ENCODE measurements around the gene RPN2.

Gene RPN2

GRCh38 chr20:37220731-37221130 is 41.6 kb downstream of the RPN2 start:
- no peaks in the 10 kb centered on the region for H3K9me3 ChIP-seq (ENCODE audit: low read length)
- no peaks in the 10 kb centered on the region for H3K27me3 ChIP-seq (ENCODE audit: control insufficient read depth in 1 of 2, insufficient read depth in 2 of 2, low read length in 2 of 2)
- peak overlapping the region; percentile 55 for H3K27ac ChIP-seq (ENCODE audit: low read depth, low read length)
- peaks cover 35% of the 10 kb centered on the region for H3K4me1 ChIP-seq (ENCODE audit: insufficient read depth, low read length)
- H3K9ac ChIP-seq (ENCODE audit: low read length): no peak overlapping the region
- no peak overlapping the region for H3K4me3 ChIP-seq (ENCODE audit: low read depth in 1 of 2, low read length in 2 of 2)
- peaks cover 20% of the 10 kb centered on the region for H3K36me3 ChIP-seq (ENCODE audit: insufficient read depth, low read length)

GRCh38 chr20:37222086-37222485 is 43.0 kb downstream of the RPN2 start:
- Histone ChIP-seq H3K4me1 (ENCODE audit: insufficient read depth, low read length) (peaks cover 39% of the 10 kb centered on the region), H3K9ac (ENCODE audit: low read length) (no peak overlapping the region), H3K36me3 (ENCODE audit: insufficient read depth, low read length) (peaks cover 33% of the 10 kb centered on the region), H3K9me3 (ENCODE audit: low read length) (no peaks in the 10 kb centered on the region), H3K27me3 (ENCODE audit: control insufficient read depth in 1 of 2, insufficient read depth in 2 of 2, low read length in 2 of 2) (no peaks in the 10 kb centered on the region), H3K27ac (ENCODE audit: low read depth, low read length) (no peak overlapping the region), H3K4me3 (ENCODE audit: low read depth in 1 of 2, low read length in 2 of 2) (no peak overlapping the region)

- peaks cover 49% of the 10 kb centered on the region for H3K4me1 ChIP-seq (ENCODE audit: insufficient read depth, low read length)
- no peaks in the 10 kb centered on the region for H3K9me3 ChIP-seq (ENCODE audit: low read length)
- no peaks in the 10 kb centered on the region for H3K27me3 ChIP-seq (ENCODE audit: control insufficient read depth in 1 of 2, insufficient read depth in 2 of 2, low read length in 2 of 2)
- no peak overlapping the region for H3K4me3 ChIP-seq (ENCODE audit: low read depth in 1 of 2, low read length in 2 of 2)
- no peak overlapping the region for H3K9ac ChIP-seq (ENCODE audit: low read length)
- peaks cover 42% of the 10 kb centered on the region for H3K36me3 ChIP-seq (ENCODE audit: insufficient read depth, low read length)
- H3K27ac ChIP-seq (ENCODE audit: low read depth, low read length): no peak overlapping the region
Observed at GRCh38 chr20:37223053-37223452, 43.9 kb downstream of the RPN2 start.

- no peaks in the 10 kb centered on the region for H3K9me3 ChIP-seq (ENCODE audit: low read length)
- no peak overlapping the region for H3K27ac ChIP-seq (ENCODE audit: low read depth, low read length)
- H3K36me3 ChIP-seq (ENCODE audit: insufficient read depth, low read length): peaks cover 63% of the 10 kb centered on the region
- H3K4me1 ChIP-seq (ENCODE audit: insufficient read depth, low read length): peaks cover 43% of the 10 kb centered on the region
- no peak overlapping the region for H3K4me3 ChIP-seq (ENCODE audit: low read depth in 1 of 2, low read length in 2 of 2)
- no peak overlapping the region for H3K9ac ChIP-seq (ENCODE audit: low read length)
- H3K27me3 ChIP-seq (ENCODE audit: control insufficient read depth in 1 of 2, insufficient read depth in 2 of 2, low read length in 2 of 2): no peaks in the 10 kb centered on the region
Observed at GRCh38 chr20:37225146-37225545, 46.0 kb downstream of the RPN2 start.

GRCh38 chr20:37226889-37227288 is 47.8 kb downstream of the RPN2 start:
- Histone ChIP-seq H3K9ac (ENCODE audit: low read length) (no peak overlapping the region), H3K4me1 (ENCODE audit: insufficient read depth, low read length) (peaks cover 26% of the 10 kb centered on the region), H3K27ac (ENCODE audit: low read depth, low read length) (no peak overlapping the region), H3K4me3 (ENCODE audit: low read depth in 1 of 2, low read length in 2 of 2) (no peak overlapping the region), H3K9me3 (ENCODE audit: low read length) (no peaks in the 10 kb centered on the region), H3K36me3 (ENCODE audit: insufficient read depth, low read length) (peaks cover 81% of the 10 kb centered on the region), H3K27me3 (ENCODE audit: control insufficient read depth in 1 of 2, insufficient read depth in 2 of 2, low read length in 2 of 2) (no peaks in the 10 kb centered on the region)

- Histone ChIP-seq H3K27ac (ENCODE audit: low read depth, low read length) (no peak overlapping the region), H3K36me3 (ENCODE audit: insufficient read depth, low read length) (peaks cover 93% of the 10 kb centered on the region), H3K9me3 (ENCODE audit: low read length) (no peaks in the 10 kb centered on the region), H3K9ac (ENCODE audit: low read length) (no peak overlapping the region), H3K4me1 (ENCODE audit: insufficient read depth, low read length) (peaks cover 14% of the 10 kb centered on the region), H3K27me3 (ENCODE audit: control insufficient read depth in 1 of 2, insufficient read depth in 2 of 2, low read length in 2 of 2) (no peaks in the 10 kb centered on the region), H3K4me3 (ENCODE audit: low read depth in 1 of 2, low read length in 2 of 2) (no peak overlapping the region)
Observed at GRCh38 chr20:37228082-37228481, 49.0 kb downstream of the RPN2 start.

- H3K9me3 ChIP-seq (ENCODE audit: low read length): no peaks in the 10 kb centered on the region
- H3K36me3 ChIP-seq (ENCODE audit: insufficient read depth, low read length): peaks cover 97% of the 10 kb centered on the region
- H3K4me3 ChIP-seq (ENCODE audit: low read depth in 1 of 2, low read length in 2 of 2): no peak overlapping the region
- H3K27ac ChIP-seq (ENCODE audit: low read depth, low read length): no peak overlapping the region
- H3K27me3 ChIP-seq (ENCODE audit: control insufficient read depth in 1 of 2, insufficient read depth in 2 of 2, low read length in 2 of 2): no peaks in the 10 kb centered on the region
- peaks cover 13% of the 10 kb centered on the region for H3K4me1 ChIP-seq (ENCODE audit: insufficient read depth, low read length)
- no peak overlapping the region for H3K9ac ChIP-seq (ENCODE audit: low read length)
Observed at GRCh38 chr20:37228656-37229055, 49.5 kb downstream of the RPN2 start.

- H3K36me3 ChIP-seq (ENCODE audit: insufficient read depth, low read length): peaks cover 99% of the 10 kb centered on the region
Observed at GRCh38 chr20:37229357-37229756, 50.2 kb downstream of the RPN2 start.

GRCh38 chr20:37230200-37230599 is 51.1 kb downstream of the RPN2 start:
- no peaks in the 10 kb centered on the region for H3K27me3 ChIP-seq (ENCODE audit: control insufficient read depth in 1 of 2, insufficient read depth in 2 of 2, low read length in 2 of 2)
- no peak overlapping the region for H3K27ac ChIP-seq (ENCODE audit: low read depth, low read length)
- no peaks in the 10 kb centered on the region for H3K9me3 ChIP-seq (ENCODE audit: low read length)
- no peak overlapping the region for H3K9ac ChIP-seq (ENCODE audit: low read length)
- no peak overlapping the region for H3K4me3 ChIP-seq (ENCODE audit: low read depth in 1 of 2, low read length in 2 of 2)
- H3K4me1 ChIP-seq (ENCODE audit: insufficient read depth, low read length): peaks cover 13% of the 10 kb centered on the region
- peaks cover 99% of the 10 kb centered on the region for H3K36me3 ChIP-seq (ENCODE audit: insufficient read depth, low read length)

More at GRCh38 chr20:37229357-37229756, 50.2 kb downstream of the RPN2 start:
- H3K27ac ChIP-seq (ENCODE audit: low read depth, low read length): no peak overlapping the region
- no peak overlapping the region for H3K9ac ChIP-seq (ENCODE audit: low read length)
- H3K4me1 ChIP-seq (ENCODE audit: insufficient read depth, low read length): peaks cover 13% of the 10 kb centered on the region
- no peaks in the 10 kb centered on the region for H3K27me3 ChIP-seq (ENCODE audit: control insufficient read depth in 1 of 2, insufficient read depth in 2 of 2, low read length in 2 of 2)
- no peak overlapping the region for H3K4me3 ChIP-seq (ENCODE audit: low read depth in 1 of 2, low read length in 2 of 2)
- no peaks in the 10 kb centered on the region for H3K9me3 ChIP-seq (ENCODE audit: low read length)

- Histone ChIP-seq H3K4me1 (ENCODE audit: insufficient read depth, low read length) (peaks cover 9% of the 10 kb centered on the region), H3K9me3 (ENCODE audit: low read length) (no peaks in the 10 kb centered on the region), H3K36me3 (ENCODE audit: insufficient read depth, low read length) (peaks cover 97% of the 10 kb centered on the region)
Observed at GRCh38 chr20:37231947-37232630, 53.0 kb downstream of the RPN2 start.

GRCh38 chr20:37233548-37234253 is 54.6 kb downstream of the RPN2 start:
- Histone ChIP-seq H3K9me3 (ENCODE audit: low read length) (no peaks in the 10 kb centered on the region), H3K27me3 (ENCODE audit: control insufficient read depth in 1 of 2, insufficient read depth in 2 of 2, low read length in 2 of 2) (no peaks in the 10 kb centered on the region), H3K4me3 (ENCODE audit: low read depth in 1 of 2, low read length in 2 of 2) (no peak overlapping the region), H3K27ac (ENCODE audit: low read depth, low read length) (no peak overlapping the region), H3K36me3 (ENCODE audit: insufficient read depth, low read length) (peaks cover 93% of the 10 kb centered on the region), H3K9ac (ENCODE audit: low read length) (no peak overlapping the region), H3K4me1 (ENCODE audit: insufficient read depth, low read length) (peaks cover 4% of the 10 kb centered on the region)

More at GRCh38 chr20:37231947-37232630, 53.0 kb downstream of the RPN2 start:
- Histone ChIP-seq H3K27ac (ENCODE audit: low read depth, low read length) (no peak overlapping the region), H3K4me3 (ENCODE audit: low read depth in 1 of 2, low read length in 2 of 2) (no peak overlapping the region), H3K9ac (ENCODE audit: low read length) (no peak overlapping the region), H3K27me3 (ENCODE audit: control insufficient read depth in 1 of 2, insufficient read depth in 2 of 2, low read length in 2 of 2) (no peaks in the 10 kb centered on the region)

- Histone ChIP-seq H3K27me3 (ENCODE audit: control insufficient read depth in 1 of 2, insufficient read depth in 2 of 2, low read length in 2 of 2) (no peaks in the 10 kb centered on the region), H3K36me3 (ENCODE audit: insufficient read depth, low read length) (peaks cover 93% of the 10 kb centered on the region), H3K27ac (ENCODE audit: low read depth, low read length) (no peak overlapping the region), H3K4me3 (ENCODE audit: low read depth in 1 of 2, low read length in 2 of 2) (no peak overlapping the region), H3K9ac (ENCODE audit: low read length) (no peak overlapping the region), H3K4me1 (ENCODE audit: insufficient read depth, low read length) (peaks cover 10% of the 10 kb centered on the region), H3K9me3 (ENCODE audit: low read length) (no peaks in the 10 kb centered on the region)
Observed at GRCh38 chr20:37234254-37234581, 55.1 kb downstream of the RPN2 start.
